GM18520 (cell line): Measurements from ENCODE around the gene DUSP22.

Experiments
- ATAC-seq: cut with Tn5 transposase; IDR thresholded peaks from one replicate; pipeline ENCODE4 v1.9.1; 2021; ENCODE audit not compliant: unreplicated experiment

DUSP22 gene

GRCh38 chr6:349491-349921 lies 57.2 kb downstream of the DUSP22 start:
- ATAC-seq, result no peak

- no peak for ATAC-seq
Observed at GRCh38 chr6:350371-350770, 58.1 kb downstream of the DUSP22 start.

- no peak for ATAC-seq
Observed at GRCh38 chr6:351011-351866, 59.0 kb downstream of the DUSP22 start.

- no peak for ATAC-seq
Observed at GRCh38 chr6:351867-352289, 59.6 kb downstream of the DUSP22 start.

GRCh38 chr6:352474-352873 lies 60.2 kb downstream of the DUSP22 start:
- ATAC-seq, result no peak

GRCh38 chr6:352896-353470 lies 60.7 kb downstream of the DUSP22 start:
- ATAC-seq, result no peak

GRCh38 chr6:353642-354614 lies 61.6 kb downstream of the DUSP22 start:
- ATAC-seq, result no peak

GRCh38 chr6:354631-355280 lies 62.5 kb downstream of the DUSP22 start:
- ATAC-seq, result no peak

- no peak for ATAC-seq
Observed at GRCh38 chr6:355373-356208, 63.3 kb downstream of the DUSP22 start.

- ATAC-seq, result peak; percentile 42
Observed at GRCh38 chr6:356828-357251, 64.6 kb downstream of the DUSP22 start.

- ATAC-seq, result no peak
Observed at GRCh38 chr6:357261-357790, 65.0 kb downstream of the DUSP22 start.

GRCh38 chr6:357791-358341 lies 65.6 kb downstream of the DUSP22 start:
- no peak for ATAC-seq

GRCh38 chr6:358432-358831 lies 66.1 kb downstream of the DUSP22 start:
- ATAC-seq, result no peak

GRCh38 chr6:358847-359246 lies 66.6 kb downstream of the DUSP22 start:
- no peak for ATAC-seq

- no peak for ATAC-seq
Observed at GRCh38 chr6:359261-360035, 67.2 kb downstream of the DUSP22 start.

GRCh38 chr6:360349-360748 lies 68.1 kb downstream of the DUSP22 start:
- no peak for ATAC-seq

- ATAC-seq, result no peak
Observed at GRCh38 chr6:360764-361373, 68.6 kb downstream of the DUSP22 start.
